ENCODE data around the gene UPF2.

DNA sequence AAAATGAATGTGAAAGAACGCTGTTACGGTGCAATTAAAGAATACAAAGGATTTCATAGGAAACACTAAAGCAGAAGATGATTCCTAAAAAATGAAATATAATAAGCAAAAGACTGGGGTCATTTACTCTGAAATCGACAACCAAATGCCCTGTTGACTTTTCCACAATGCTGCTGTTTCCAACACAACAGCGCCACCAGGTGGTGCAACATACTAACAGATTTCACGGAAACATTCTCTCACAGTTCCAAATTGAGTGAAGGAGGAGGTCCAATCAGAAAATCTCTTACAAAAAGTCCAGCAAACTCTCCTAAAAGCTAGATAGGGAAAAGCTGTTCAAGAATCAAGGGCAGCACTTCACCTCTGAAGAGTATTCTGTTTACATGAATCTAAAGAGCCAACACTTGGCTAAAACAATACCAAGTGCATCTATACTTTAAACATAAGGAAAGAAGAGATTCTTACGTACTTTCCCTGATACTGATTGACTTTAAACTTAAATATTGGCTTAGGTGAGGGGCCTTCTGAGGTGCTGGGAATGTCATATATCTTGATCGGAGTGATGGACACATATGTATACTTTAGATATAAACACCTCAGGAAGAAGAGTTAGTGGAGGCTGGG is 55.9 kb downstream of the UPF2 start:
- TF ChIP-seq POLR2AphosphoS5 (IDR thresholded peaks at IDR 0.05; ENCODE audit: low read depth, low read length) (no peak), SIN3A (IDR thresholded peaks at IDR 0.05; ENCODE audit: borderline replicate concordance, insufficient read depth, low read length) (no peak)
- TF ChIP-seq, protein P1, sequence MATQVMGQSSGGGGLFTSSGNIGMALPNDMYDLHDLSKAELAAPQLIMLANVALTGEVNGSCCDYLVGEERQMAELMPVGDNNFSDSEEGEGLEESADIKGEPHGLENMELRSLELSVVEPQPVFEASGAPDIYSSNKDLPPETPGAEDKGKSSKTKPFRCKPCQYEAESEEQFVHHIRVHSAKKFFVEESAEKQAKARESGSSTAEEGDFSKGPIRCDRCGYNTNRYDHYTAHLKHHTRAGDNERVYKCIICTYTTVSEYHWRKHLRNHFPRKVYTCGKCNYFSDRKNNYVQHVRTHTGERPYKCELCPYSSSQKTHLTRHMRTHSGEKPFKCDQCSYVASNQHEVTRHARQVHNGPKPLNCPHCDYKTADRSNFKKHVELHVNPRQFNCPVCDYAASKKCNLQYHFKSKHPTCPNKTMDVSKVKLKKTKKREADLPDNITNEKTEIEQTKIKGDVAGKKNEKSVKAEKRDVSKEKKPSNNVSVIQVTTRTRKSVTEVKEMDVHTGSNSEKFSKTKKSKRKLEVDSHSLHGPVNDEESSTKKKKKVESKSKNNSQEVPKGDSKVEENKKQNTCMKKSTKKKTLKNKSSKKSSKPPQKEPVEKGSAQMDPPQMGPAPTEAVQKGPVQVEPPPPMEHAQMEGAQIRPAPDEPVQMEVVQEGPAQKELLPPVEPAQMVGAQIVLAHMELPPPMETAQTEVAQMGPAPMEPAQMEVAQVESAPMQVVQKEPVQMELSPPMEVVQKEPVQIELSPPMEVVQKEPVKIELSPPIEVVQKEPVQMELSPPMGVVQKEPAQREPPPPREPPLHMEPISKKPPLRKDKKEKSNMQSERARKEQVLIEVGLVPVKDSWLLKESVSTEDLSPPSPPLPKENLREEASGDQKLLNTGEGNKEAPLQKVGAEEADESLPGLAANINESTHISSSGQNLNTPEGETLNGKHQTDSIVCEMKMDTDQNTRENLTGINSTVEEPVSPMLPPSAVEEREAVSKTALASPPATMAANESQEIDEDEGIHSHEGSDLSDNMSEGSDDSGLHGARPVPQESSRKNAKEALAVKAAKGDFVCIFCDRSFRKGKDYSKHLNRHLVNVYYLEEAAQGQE (IDR thresholded peaks at IDR 0.05; ENCODE audit: insufficient read depth in 1 of 2, low read depth in 2 of 2, low read length in 2 of 2) = no peak
